ENCODE results near the gene SPEM1.

- TF ChIP-seq CTCF (IDR thresholded peaks at IDR 0.05; ENCODE audit: insufficient read depth, low read depth, low read length), result no peak
- TF ChIP-seq EZH2 (IDR thresholded peaks at IDR 0.05; ENCODE audit: insufficient read depth, low read length), result no peak
These were observed 35.5 kb upstream of the SPEM1 start for GRCh38 chr17:7384489-7385081.

Measured in astrocyte (in vitro differentiated cells and primary cell).